SIG-M5 treated with dmso at 0.1 percent for 504 hours (cell line): ENCODE data around the gene LRFN4.

ENCODE experiments used
- DNase-seq: peaks from one replicate; lab custom pipeline; 2025; ENCODE audit not compliant: unreplicated experiment; lab: John Stamatoyannopoulos, UW

Gene LRFN4

GRCh38 chr11:66845143-66845875, 11.6 kb upstream of the LRFN4 start:
- DNase-seq: no peak

GRCh38 chr11:66845876-66846212, 11.0 kb upstream of the LRFN4 start:
- no peak for DNase-seq

- no peak for DNase-seq
Observed at GRCh38 chr11:66846671-66847091, 10.2 kb upstream of the LRFN4 start.

- no peak for DNase-seq
Observed at GRCh38 chr11:66847461-66848232, 9.2 kb upstream of the LRFN4 start.

- no peak for DNase-seq
Observed at GRCh38 chr11:66848671-66849500, 8.0 kb upstream of the LRFN4 start.

GRCh38 chr11:66849501-66850234, 7.2 kb upstream of the LRFN4 start:
- no peak for DNase-seq

- no peak for DNase-seq
Observed at GRCh38 chr11:66850235-66850587, 6.7 kb upstream of the LRFN4 start.

GRCh38 chr11:66850588-66851238, 6.2 kb upstream of the LRFN4 start:
- DNase-seq: no peak

- DNase-seq: no peak
Observed at GRCh38 chr11:66851239-66851596, 5.6 kb upstream of the LRFN4 start.

- no peak for DNase-seq
Observed at GRCh38 chr11:66851698-66852465, 5.0 kb upstream of the LRFN4 start.

GRCh38 chr11:66852466-66853241, 4.2 kb upstream of the LRFN4 start:
- no peak for DNase-seq

GRCh38 chr11:66853242-66854229, 3.3 kb upstream of the LRFN4 start:
- no peak for DNase-seq

- DNase-seq: no peak
Observed at GRCh38 chr11:66854231-66854661, 2.6 kb upstream of the LRFN4 start.

- DNase-seq: no peak
Observed at GRCh38 chr11:66854729-66855211, 2.1 kb upstream of the LRFN4 start.

- peak; percentile 88 for DNase-seq
Observed at GRCh38 chr11:66855574-66856495, 1.0 kb upstream of the LRFN4 start.

GRCh38 chr11:66857234-66857926, 516 bp downstream of the LRFN4 start:
- DNase-seq: no peak
